ENCODE measurements around the gene FBN2. TPM values are rescaled to one million over a fixed set of nuclear protein-coding genes. Genes with fewer than 3 reads are reported as not detected.
"Not testable (repeated sequence)": the region's sequence is repeated elsewhere in the genome, so short reads cannot be mapped to it uniquely, and the experiment has no call there.

Gene FBN2
- total RNA-seq, 2 donors from 2014 or later, result 1.9 to 2.0 TPM

- intact Hi-C loops (cut with DNase I, micrococcal nuclease), result no loop called here
Observed at GRCh38 chr5:128341056-128341455, 197.0 kb downstream of the FBN2 start.

DNA sequence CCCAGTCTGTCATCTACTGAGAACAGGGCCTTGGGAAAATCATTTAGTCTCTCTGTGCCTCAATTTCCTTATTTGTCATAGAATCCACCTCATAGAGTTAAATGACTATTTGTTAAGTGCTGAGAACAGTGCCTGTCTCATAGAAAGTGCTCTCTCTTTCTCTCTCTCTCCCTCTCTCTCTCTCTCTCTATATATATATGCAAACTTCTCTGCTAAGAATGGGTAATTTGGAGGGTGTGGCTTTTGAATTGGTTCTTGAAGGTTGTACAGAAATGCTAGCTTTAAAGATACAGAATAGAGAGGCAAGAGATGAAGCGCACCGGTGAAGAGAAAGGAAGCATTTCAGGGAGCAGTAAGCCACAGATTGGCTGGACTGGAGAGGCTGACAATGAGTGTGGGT is 197.4 kb downstream of the FBN2 start:
- DNase-seq (no peak), ATAC-seq (no peak)
- intact Hi-C loops (cut with DNase I, micrococcal nuclease), result no loop called here

More at GRCh38 chr5:128341056-128341455, 197.0 kb downstream of the FBN2 start:
- no peak for ATAC-seq
- DNase-seq, result no peak

GRCh38 chr5:128339585-128339984 is 198.5 kb downstream of the FBN2 start:
- ATAC-seq (no peak), DNase-seq (no peak)
- intact Hi-C loops (cut with DNase I, micrococcal nuclease), result no loop called here

DNA sequence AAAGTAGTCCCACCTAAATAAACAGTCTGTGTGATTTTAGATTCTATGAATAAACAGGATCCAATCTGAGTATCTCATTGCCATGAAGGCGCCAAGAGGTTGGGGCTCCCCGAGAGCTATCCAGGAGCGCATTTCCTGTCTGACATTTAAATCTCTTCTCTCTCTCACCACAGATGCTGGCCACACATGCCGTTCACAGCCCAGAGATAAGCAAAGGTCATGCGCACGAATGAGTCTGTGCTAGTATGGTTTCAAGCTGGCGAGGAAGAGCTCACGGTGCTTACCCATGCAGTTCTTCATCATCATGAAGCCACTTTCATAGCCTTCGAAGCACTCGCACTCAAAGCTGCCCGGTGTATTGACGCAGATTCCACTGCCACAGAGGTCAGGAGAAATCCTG is 199.4 kb downstream of the FBN2 start:
- ATAC-seq (no peak), DNase-seq (no peak)
- intact Hi-C loops (cut with DNase I, micrococcal nuclease), result no loop called here

DNA sequence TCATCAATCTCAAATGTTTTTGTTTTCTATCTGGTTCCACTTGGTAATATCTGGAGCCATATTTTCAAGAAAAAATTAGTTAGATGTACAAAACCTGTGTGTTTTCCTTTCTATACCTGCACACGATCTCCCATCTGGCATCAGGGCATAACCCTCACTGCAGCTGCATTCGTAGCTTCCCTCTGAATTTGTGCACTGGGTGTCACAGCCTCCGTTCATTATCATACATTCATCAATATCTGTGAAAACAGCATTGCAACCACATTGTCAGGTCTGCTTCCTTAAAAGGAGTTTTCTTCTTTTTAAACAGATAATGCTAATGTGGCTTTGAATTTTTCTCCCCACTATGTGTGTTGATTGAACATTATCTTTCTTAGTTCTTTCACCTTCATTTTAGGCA is 202.7 kb downstream of the FBN2 start:
- intact Hi-C loops (cut with DNase I, micrococcal nuclease), result no loop called here
- ATAC-seq, result no peak
- DNase-seq, result no peak

DNA sequence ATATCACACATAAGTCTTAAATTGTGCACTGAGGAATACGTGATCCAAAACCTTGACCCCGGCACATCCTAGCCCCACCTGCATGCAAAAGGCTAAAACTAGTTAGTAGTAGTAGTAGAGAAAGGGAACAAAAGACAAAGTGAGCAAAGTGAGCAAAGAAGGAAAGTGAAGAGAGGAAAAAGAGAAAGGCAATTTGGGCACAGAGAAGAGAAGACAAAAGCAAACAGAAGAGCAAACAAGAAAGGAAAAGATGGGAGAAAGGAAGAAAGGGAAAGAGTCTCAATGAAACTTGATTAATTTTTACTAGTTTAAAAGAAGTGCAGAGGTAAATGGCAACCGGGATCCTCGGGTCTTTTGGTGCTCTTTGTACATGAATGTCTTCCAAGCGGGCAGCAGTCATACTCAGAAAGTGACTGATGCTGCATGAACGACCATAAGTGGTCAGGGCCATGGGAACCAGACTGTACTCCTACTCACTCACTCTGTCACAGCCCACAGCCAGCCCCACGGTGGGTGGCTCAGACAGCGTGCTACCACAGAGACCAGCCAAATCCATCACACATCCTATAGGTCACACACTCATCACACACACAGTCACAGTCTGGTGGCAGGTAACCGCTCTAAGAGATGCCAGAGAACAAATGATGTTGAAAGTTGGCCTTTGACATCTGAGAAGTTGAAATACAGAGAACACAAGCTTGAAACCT is 203.9 kb downstream of the FBN2 start:
- DNase-seq (no peak), ATAC-seq (no peak)
- intact Hi-C loops (cut with DNase I, micrococcal nuclease), result no loop called here

- intact Hi-C loops (cut with DNase I, micrococcal nuclease), result no loop called here
- no peak for ATAC-seq
Observed at GRCh38 chr5:128331261-128331660, 206.8 kb downstream of the FBN2 start.

DNA sequence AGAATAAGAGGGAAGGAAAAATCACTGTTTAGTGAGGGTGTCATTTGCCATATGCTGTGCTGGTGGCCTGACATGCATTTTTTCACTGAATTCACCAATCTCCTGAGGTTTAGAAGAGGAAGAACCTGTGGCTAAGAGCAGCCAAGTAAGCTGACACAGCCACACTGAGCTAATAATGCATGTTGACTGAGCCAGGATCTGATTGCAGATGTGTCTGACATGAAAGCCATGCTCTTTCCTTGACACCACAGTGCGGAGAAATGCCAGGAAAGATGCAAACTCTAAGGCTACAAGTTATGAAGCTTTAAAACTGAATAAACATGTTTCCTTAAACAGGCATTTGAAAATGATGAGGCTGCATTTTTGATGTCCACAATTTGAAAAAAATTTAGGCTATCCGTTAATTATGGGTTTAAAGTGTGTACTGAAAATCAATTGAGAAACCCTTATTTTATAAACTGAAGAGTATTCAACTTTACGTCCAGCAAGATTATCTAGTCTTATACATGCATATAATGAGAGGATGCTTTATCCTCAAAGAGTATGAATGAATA is 208.6 kb downstream of the FBN2 start:
- intact Hi-C loops (cut with DNase I, micrococcal nuclease), result no loop called here
- ATAC-seq (no peak), DNase-seq (no peak)

More at GRCh38 chr5:128331261-128331660, 206.8 kb downstream of the FBN2 start:
- no peak for DNase-seq

DNA sequence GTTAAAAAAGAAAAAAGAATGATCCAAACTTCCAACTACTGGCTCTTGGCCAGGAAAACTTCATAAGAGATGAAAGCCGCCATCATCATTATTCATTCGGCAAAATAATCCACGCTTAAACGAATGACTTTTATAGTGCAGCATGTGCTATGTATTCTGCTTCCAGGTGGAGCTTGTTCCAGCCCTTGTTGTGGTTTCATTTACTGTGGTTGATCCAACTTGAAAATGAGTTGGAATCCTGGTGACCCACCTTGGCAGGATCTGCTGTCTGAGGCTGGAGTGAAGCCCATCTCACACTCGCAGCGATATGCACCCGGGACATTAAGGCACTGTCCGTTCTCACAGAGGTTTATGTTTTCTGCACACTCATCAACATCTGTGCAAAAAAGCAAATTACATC is 209.6 kb downstream of the FBN2 start:
- ATAC-seq, result no peak
- intact Hi-C loops (cut with DNase I, micrococcal nuclease), result no loop called here
- no peak for DNase-seq

- no peak for ATAC-seq
- no peak for DNase-seq
- intact Hi-C loops (cut with DNase I, micrococcal nuclease), result no loop called here
Observed at GRCh38 chr5:128328007-128328406, 210.0 kb downstream of the FBN2 start.

GRCh38 chr5:128321418-128321817 is 216.6 kb downstream of the FBN2 start:
- ATAC-seq; intact Hi-C loops (cut with DNase I, micrococcal nuclease): not testable (repeated sequence)

DNA sequence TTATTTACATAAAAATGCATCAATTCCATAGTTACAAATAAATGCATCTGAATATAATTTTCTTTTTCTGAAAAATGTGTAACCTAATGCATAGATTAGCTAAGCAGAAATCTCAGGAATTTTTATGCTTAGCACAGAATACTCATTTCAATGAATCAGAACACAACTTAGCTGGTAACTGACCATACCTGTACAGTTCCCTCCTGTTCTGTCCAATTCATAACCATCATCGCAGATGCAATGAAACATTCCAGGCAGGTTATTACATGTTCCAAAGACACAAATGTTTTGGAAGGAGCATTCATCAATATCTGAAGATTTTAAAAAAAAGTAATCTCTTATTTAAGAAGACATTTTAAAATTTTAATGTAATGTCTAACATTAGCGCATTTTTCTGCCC is 219.4 kb downstream of the FBN2 start:
- DNase-seq, result no peak
- intact Hi-C loops (cut with DNase I, micrococcal nuclease), result no loop called here
- no peak for ATAC-seq

More at GRCh38 chr5:128321418-128321817, 216.6 kb downstream of the FBN2 start:
- not testable (repeated sequence) for DNase-seq

DNA sequence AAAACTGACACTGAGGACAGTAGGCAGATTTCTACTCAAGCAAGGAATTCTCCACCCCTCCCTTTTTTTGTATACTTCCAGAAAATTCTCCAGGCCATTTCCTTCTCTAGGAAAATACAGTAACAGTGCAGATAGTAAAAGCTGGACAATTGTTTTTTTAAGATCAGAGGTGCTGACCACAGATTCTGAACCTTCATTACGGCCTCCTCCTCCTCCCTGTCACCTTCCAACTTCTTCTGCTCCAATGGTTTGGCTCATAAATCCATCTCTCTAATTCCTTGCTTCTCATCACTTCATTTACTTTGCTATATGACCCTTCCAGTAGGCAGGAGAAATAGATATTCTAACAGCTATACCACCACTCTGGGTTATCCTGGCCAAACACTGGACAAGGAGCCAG is 220.6 kb downstream of the FBN2 start:
- DNase-seq, result no peak
- no peak for ATAC-seq
- intact Hi-C loops (cut with DNase I, micrococcal nuclease), result no loop called here

DNA sequence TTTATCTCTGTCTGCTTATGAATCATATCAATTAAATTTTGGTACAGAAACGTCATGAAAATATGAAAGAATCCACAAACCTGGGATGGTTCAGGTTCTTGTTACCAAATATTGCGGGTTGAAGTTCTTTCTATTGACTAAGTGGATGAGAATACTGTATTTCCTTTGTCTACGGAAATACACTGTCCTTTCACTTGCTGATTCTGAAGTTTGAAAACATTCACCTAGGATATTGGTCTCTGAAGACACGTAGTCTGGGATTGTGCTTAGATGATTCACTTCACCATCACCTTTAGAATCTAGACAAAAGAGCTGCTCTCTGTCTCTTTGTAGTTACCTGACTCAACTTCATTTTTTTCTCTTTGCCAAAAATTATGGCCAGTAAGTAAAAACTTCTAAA is 222.4 kb downstream of the FBN2 start:
- DNase-seq (no peak), ATAC-seq (no peak)
- intact Hi-C loops (cut with DNase I, micrococcal nuclease), result no loop called here

GRCh38 chr5:128305341-128305740 is 232.7 kb downstream of the FBN2 start:
- intact Hi-C loops (cut with DNase I, micrococcal nuclease), result no loop called here
- DNase-seq (no peak), ATAC-seq (no peak)

DNA sequence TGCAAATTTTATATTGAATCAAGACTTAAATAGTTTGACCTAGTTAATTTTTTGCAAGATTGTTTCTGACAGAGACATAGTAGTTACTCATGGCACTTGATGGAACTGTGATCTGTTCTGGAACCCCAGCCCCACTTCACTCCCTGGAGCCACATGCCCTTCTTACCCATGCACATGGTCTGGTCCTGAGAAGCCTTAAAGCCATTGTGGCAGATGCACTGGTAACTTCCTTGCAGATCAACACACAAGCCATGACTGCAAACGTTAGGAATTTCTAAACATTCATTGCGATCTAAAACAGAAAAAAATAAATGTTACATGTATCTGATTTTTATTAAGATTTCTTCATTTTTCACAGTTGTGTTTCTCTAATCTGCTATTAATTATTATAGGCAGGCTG is 233.3 kb downstream of the FBN2 start:
- DNase-seq (no peak), ATAC-seq (no peak)
- intact Hi-C loops (cut with DNase I, micrococcal nuclease), result no loop called here

DNA sequence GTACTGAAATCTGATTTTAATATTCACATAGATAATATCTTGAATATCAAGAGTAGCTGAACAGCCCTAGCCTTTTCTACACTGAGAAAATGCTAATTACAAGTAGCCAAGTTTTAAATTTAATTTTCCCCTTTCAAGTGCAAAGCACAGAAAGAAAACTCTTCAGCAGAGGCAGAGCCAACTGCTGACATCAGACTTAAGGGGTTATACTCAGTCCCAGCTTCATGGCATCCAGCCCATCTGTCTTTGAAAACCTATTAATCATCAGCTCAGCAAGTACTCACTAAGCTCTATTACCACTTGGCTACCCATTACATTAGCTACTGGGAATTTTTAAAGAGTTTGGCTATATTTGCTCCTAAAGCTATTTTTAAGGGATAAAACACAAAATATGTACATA is 234.0 kb downstream of the FBN2 start:
- no peak for ATAC-seq
- intact Hi-C loops (cut with DNase I, micrococcal nuclease), result no loop called here
- no peak for DNase-seq

DNA sequence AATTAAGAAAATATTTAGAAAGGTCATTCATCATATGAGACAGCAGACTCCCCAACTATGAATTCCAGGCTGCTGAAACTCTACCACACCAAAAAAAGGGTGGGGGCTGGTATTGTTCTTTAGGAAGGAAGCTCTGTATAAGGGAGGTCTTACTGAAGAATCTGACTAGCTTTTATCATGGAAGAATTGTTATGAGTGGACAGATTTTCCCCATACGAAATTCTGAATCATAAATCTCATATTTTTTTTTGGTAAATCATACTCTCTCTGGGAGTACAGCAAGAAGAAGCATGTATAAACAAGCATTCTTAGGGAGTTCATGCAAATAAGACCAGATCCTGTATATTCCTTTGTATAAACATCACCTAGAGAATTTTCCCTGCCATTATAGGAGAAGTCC is 234.5 kb downstream of the FBN2 start:
- ATAC-seq (no peak), DNase-seq (no peak)
- intact Hi-C loops (cut with DNase I, micrococcal nuclease), result no loop called here

- ATAC-seq, result no peak
- intact Hi-C loops (cut with DNase I, micrococcal nuclease), result no loop called here
- DNase-seq, result no peak
Observed at GRCh38 chr5:128300181-128300580, 237.9 kb downstream of the FBN2 start.

- intact Hi-C loops (cut with DNase I, micrococcal nuclease), result no loop called here
- DNase-seq, result no peak
- no peak for ATAC-seq
Observed at GRCh38 chr5:128290152-128290858, 247.7 kb downstream of the FBN2 start.
